Fibroblast of gingiva (primary cell): ENCODE data around the gene SLC25A25.
"Not testable (repeated sequence)": the region's sequence is repeated elsewhere in the genome, so short reads cannot be mapped to it uniquely, and the experiment has no call there.

Experiments used
- DNase-seq: peaks from one replicate; pipeline ENCODE4 v3.0.0-alpha.2; 2011; ENCODE audit warnings: low read depth

Gene SLC25A25

DNA sequence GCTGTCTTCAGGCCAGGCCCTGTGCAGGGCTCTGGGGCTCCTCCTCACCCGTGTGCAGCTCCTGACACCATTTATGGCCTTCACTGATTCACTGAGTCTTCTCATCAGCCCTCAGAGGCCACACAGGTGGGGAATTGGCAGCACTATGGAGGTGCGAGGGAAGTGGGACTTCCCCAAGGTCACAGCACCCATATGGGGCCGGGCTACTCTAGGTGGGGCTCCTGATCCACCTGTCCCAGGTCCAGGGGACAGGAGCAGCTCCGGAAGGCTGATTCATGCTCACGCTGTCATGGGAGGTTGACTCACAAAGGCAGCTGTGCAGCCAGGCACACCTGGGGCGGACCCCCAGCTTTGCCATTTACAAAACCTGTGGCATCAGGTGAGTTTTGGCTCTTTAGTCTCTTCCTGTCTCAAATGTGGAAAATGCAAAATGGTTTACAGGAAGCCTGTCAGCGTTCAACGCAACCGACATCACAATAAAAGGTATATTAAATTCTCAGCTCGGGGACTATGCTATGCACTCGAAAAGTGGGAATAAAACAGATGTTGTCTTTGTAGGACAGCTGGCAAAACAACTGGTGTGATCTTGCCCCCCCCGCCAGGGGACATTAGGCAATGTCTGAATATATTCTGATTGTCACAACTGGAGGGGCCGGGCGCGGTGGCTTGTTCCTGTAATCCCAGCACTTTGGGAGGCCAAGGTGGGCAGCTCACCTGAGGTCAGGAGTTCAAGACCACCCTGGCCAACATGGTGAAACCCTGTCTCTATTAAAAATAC is 15.9 kb upstream of the SLC25A25 start:
- no peak for DNase-seq

DNA sequence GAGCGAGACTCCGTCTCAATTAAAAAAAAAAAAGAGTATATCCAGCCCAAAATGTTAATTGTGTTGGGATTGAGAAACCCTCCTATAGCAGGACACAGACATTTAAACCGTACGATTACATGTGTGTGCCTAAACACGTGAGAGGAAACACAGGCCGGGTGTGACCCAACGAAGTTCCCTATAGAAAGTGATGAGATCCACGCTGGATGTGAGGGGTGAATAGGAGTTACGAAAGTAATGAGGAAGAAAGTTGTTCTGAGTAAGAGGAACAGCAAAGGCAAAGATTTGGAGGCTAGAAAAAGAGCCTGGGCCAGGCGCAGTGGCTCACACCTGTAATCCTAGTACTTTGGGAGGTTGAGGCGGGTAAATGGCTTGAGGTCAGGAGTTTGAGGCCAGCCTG is 14.5 kb upstream of the SLC25A25 start:
- no peak for DNase-seq

DNA sequence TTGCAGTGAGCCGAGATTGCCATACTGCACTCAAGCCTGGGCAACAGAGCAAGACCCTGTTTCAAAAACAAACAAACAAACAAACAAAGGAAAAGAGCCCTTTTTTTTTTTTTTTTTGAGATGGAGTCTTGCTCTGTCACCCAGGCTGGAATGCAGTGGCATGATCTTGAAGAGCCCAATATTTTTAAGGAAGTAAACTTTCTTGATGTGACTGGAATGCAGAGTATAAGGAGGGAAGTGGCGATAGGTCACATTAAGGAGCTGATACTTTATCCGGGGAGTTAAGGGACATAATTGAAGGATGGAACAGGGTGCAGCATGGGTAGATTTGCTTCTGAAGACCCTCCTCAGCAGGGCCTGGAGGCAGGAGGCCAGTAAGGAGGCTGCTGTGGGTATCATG is 13.9 kb upstream of the SLC25A25 start:
- DNase-seq = no peak

DNA sequence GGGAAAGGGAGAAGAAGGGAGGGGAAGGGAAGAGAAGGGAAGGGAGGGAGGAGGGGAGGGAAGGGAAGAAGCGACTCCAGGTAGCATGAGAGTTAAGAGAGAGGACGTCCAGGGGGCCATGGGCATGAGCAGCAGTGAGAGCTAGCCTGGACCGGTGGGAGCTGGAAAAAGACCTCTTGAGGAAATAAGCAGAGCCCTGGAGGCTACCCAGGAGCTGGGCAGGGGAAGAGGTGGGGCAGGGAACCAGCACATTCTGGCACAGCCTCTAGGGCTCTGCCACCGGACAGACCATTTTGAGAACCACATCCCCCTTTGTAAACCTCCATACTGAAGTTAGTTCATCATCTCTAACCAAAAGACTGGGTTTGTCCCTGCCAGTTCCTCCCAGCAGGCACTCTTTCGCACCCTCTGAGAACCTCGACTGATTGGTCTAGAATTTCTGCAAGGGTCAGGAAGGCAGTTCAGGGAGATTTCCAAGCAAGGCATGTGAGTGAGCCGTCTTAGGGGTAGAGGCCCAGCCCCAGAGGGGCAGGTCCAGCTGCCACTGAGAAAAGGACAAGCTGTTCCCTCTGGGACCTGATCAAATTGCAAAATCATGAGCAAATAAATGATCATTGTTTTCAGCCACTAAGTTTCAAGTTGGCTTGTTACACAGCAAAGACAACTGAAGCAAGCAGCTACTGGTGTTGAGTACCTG is 12.5 kb upstream of the SLC25A25 start:
- DNase-seq = peak; percentile 66

DNA sequence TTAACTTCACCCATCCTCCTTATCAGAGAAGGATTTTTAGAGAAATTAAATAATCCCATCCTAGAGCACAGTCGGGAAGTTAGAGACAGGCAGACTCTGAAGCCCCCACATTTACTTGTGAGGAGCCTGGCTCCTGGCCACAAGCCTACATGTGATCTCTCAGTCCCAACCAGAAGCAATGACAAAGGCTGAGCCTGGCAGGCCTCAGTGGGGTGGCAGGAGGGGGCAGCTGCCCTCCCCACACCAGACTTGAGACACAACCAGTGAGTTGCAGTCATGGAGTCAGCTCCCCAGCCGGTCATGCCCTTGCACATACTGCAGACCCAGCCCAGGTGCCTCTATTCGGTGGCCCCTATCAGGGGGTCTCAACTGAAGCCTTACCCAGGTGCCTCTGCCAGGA is 11.9 kb upstream of the SLC25A25 start:
- no peak for DNase-seq

DNA sequence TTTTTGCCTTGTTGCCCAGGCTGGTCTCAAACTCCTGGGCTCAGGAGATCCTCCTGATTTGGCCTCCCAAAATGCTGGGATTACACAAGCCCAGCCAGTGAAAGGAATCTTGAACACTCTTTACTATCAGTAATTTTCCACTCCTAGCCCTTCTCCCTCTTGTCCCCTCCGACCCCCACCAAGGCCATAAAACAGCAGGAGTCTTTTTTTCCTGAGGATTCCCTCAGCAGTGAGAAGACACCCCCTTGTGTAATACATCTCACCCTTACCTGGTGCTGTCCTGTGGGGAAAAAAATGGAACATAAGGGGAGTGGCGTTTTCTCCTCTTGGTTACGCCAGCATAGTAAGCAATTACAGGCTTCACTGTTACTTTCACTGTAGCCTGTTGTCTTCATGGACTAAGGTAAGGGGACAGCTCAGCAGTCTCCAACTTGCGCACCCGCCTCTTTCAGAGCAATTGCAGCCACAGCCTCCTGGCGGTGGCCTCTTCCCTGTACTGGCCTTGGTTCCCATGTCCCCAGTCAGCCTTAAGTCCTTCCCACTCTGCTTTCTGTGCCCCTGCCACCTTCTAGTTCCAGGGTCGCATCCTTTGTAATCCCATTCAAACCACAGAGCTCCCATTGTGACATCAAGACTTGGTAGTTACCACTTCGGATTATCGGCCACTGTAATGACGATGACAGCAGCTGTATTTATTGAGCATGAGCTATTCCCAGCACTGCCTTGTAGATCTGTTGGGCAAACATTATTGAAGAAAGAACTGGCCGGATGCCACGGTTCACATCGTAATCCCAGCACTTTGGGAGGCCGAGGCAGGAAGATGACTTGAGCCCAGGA is 10.9 kb upstream of the SLC25A25 start:
- no peak for DNase-seq

DNA sequence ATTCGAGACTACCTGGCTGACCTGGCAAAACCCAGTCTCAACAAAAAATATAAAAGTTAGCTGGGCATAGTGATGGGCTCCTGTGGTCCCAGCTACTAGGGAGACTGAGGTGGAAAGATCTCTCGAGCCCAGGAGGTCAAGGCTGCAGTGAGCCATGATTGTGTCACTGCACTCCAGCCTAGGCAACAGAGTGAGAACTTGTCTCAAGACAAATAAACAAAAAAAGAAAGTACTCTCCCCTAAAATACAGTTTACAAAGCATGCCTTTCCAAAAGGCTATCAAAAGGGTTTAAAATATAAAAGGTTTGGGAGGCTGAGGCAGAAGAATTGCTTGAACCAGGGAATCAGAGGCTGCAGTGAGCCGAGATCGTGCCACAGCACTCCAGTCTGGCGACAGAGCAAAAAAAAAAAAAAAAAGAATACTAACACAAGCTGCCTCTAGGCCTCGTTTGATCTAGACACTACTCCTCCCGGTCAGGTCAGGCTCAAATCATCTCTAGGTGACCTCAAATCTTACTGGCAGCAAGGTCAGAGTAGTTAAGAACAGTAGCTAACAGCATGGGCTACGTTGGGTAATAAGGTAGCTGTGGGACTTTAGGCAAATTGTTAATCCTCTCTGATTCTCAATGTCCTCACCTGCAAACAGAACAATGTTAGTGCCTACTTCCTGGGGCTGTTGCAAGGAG is 10.2 kb upstream of the SLC25A25 start:
- DNase-seq = no peak

DNA sequence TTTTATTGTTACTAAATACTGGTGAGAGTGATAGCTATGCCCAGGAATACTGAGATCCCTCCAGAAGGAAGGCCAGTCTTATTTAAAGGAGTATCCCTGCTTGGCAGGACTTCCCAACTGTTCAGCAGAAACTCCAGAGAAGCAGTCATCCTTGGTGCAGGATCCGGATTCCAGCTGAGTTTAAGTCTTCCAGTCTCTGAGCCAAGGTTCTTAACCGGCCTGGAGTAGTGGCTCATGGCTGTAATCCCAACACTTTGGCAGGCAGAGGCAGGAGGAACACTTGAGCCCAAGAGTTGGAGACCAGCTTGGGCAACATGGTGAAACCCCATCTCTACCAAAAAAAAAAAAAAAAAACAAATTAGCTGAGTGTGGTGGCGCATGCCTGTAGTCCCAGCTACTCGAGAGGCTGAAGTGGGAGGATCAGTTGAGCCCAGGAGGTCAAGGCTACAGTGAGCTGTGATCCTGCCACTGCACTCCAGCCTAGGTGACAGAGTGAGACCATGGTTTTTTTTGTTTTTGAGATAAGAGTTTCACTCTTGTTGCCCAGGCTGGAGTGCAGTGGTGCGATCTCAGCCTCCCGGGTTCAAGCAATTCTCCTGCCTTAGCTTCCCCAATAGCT is 8.6 kb upstream of the SLC25A25 start:
- peak; percentile 87 for DNase-seq

DNA sequence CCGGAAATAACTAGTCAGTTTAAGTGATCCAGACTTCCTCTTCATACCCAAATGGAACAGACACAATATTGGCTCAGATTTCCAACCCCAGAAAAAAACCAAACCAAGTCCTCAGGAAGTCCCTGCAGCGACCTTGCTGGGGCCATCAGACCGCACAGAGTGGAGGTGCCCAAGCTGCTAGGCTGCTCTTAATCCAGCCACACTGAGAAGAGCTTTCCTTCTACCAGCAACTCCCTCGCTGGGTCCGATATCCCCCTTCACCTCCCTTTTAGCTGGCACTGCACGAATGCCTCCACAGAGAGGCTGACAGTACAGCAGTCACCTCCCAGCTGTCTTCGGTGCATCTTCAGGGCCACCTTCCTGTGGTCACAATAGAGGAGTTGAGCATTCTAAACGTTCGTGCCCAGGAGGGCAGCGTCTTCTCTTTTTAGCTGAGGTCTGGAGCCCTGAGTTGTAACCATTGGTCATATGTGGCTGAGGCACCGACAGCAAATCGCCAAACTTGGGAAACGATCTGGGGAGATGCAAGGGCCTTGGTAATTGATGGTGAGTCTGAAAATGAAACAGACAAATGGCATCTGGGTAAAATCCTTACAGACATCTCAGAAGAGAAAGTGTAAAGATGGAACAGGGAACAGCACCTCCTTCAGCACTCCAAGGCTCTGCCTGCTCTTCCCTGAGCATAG is 6.6 kb upstream of the SLC25A25 start:
- no peak for DNase-seq

DNA sequence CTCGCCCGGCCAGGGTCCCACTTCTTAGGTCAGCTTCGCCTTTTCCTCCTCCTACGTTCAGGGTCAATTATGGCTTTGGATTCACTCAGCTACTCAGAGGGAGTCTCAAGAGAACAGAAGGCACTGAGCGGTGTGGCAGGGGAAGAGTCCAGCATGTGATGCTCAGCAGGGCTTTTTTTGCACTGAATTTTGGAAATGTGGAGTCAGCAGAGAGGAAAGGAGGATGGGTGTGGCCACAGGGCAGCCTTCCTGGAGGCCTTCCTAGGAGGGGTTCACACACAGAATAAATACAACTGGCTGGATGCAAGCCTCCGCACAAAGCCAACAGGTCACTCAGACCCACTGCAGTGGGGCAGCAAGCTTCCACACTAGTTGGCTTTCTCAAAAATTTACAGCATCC is 5.8 kb upstream of the SLC25A25 start:
- DNase-seq = no peak

DNA sequence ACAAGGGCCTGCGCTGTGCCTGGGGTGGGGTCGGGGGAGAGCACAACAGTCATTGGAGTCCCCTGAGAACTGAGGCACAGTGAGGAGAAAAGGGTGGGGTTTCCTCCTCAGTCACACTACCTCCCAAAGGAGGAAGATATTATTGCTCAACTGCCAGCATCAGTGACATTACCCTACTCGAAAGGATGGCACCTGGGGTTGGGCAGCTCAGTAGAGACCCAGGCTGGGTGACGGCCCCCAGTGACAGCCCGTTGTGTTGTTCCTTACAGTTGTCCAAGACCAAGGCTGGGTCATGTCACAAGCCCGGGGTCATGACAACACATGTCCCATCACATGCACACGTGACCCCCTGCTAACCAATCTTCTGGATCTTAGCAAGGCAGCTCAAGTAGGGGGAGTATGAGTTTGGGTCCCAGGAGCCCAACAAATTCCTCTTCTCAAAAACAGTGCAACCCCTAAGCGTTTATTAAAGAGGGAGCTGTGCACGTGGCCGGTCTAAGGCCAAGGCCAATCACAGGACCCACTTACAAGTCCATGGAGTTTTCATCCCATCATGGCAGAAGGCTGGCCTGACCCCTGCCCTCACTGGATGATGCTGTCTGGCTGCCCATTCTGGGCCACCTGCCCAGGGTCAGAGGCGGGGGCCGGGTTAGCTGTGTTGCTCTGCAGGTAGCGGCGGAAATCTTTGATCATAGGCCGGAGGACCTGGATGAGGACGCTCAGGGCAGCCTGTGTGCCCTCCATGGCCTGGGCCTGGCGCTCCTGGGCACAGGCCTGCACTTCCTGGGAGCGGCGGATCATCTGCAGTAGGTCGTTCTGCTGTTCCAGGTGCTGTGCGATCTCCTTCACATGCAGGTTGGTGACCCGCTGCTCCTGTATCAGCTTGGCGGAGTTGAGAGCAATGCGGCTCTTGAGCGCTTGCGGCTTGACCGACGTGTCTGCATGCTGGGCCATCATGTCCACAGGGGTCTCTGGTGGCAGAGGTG is 4.9 kb upstream of the SLC25A25 start:
- no peak for DNase-seq

DNA sequence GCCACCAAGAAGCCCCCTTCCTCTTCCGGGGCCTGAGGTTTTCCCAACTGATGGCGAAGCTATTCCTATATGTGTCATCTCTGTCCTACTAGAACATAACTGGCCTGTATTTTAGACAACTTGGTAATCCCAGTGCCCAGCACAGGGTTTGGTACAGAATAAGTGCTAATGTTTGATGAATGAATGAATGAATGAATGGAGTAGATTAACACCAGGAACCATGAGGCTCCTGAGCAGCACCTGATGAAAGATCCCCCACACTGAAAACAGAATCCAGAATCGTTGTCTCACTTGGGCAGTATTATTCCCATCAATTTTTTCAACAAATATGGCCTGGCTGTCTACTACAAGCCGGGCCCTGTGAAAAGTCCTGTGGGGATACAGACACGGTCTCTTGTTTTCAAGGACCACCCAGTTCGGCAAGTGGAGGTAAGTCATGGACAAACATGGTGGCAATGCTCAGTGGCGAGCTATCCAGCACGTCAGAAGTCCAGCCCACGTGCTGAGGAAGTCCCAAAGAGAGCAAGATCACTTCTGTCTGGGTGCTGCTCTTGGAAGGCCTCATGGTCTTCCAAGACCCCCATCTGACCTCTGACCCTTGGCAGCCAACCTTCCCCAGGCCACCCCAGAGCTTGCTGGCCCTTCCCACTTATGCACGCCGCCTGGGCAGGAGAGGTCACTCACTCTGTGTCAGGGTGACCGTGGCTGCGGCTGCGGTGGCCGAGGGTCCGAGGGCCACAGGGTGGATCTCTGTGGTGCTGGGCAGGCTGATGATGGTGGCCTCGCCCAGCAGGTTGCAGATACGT is 1.9 kb upstream of the SLC25A25 start:
- DNase-seq = no peak

DNA sequence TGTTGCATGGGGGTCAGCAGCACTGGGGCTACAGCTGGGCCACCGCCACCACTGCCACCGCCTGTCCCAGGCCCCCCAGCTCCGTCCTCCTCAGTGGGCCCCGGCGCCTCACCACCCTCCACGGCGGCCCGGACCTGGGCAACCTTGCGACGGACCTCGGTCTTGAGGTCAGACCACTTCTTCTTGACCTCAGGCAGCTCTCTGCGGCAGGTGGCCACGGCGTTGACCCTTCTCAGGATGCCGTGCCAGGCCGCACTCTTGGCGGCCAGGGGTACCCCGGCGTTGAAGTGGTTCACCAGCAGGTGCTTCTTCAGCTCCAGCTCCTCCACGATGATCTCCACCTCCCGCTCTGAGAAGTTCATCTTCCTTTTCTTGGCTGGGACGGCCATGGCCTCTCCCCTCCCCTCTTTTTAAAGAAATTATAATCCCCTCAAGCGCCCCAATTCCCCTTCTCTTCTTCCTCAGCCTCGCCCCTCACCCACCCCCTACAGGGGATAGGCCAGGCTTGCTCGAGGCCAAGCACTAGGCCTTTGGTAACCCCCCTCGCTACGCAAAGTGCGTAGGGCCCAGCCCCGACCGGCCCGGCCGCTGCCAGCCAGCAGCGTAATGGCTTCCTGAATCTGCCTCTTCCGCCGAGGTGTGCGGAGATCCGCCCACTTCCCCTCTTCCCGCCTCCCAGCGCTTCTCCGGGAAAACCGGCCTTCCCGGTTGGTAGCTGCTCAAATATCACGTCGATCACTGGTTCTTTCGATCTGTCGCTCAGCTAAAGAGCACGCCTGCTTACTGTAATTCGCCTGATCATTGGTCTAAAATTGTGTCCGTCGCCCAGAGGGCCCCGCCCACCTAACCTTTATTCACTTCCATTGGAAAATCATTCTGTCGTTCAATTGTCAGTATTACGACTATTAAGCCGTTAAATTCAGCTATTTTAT is 1.1 kb upstream of the SLC25A25 start, which contains the start of gene NAIF1:
TSS of gene NAIF1 (minus strand) at position 608 of the 932 bp plus-strand sequence. CDS start at position 389, 219 bp downstream.
- DNase-seq = peak; percentile 100

DNA sequence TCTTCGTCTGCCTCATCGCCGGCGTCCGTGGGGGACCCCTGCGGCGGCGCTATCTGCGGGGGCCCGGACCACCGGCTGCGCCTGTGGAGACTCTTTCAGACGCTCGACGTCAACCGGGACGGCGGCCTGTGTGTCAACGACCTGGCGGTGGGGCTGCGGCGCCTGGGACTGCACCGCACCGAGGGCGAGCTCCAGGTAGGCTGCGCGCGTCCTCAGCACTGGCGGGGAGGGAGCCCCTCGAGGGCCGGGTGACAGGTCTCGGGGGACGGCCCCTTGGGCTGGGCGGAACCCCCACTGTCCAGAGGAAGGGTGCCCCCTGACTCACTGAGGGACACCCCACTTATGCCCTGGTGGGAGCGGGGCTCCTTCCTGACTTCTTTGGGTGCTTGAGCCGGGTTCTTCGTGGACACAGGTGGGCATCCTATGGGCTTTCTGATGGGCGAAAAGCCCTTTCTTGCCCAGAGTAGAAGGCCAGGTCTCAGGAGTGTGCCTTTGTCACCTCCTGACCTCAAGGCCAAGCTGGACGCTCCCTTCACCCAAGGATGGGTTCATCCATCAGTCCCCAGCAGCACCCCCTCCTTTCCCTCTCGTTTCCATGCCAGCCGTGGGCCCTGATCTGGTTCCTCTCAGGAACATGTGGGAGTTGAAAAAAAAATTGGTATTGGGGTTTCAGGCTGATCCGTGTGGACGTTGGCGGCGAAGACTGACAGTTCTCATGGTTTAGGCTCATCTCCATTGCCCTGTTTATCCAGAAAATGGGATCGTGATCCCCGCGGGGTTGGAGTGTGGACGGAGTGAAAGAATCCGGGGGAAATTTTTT is 564 bp downstream of the SLC25A25 start:
- DNase-seq = no peak

DNA sequence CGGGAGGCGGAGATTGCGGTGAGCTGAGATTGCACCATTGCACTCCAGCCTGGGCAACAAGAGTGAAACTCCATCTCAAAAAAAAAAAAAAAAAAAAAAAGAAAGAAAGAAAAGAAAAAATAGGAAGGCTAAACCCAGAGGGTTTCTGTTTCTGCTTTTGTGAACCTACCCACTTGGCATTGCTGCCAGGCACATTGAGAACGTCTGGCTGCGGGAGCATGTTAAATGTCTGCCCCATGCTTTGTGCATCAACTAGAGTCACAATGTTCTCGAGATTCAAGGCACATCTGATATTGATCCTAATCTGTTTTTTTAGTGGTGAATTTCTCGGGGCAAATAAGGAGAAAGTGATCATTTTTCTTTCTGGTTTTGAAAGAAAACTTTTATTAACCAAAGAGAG is 2.8 kb downstream of the SLC25A25 start:
- peak; percentile 66 for DNase-seq

DNA sequence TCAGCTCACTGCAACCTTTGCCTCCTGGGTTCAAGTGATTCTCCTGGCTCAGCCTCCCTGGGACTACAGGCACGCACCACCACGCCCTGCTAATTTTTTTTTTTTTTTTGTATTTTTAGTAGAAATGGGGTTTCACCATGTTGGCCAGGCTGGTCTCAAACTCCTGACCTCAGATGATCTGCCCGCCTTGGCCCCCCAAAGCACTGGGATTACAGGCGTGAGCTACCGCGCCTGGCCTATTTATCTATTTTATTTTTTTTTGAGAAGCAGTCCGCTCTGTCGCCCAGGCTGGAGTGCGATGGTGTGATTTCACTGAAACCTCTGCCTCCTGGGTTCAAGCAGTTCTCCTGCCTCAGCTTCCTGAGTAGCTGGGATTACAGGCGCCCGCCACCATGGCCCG is 3.4 kb downstream of the SLC25A25 start:
- not testable (repeated sequence) for DNase-seq
